Bone marrow (tissue), 2 donors: ENCODE results near the gene PFDN2.

ENCODE experiments used
- DNase-seq, 2 donors: peaks; one replicate each; lab custom pipeline; 2025; lab: John Stamatoyannopoulos, UW

Gene PFDN2

GRCh38 chr1:161099090-161099802 is 18.6 kb downstream of the PFDN2 start:
- DNase-seq: no peak

GRCh38 chr1:161098210-161099068 is 19.4 kb downstream of the PFDN2 start, which contains the start of gene KLHDC9:
Gene KLHDC9 (plus strand): TSS chr1:161098361. CDS start chr1:161098536, 175 bp downstream.
- peak in 1 of 2 donors; percentile 32 for DNase-seq

- DNase-seq: no peak
These were observed 21.3 kb downstream of the PFDN2 start for GRCh38 chr1:161096530-161096929.

- no peak for DNase-seq
These were observed 21.8 kb downstream of the PFDN2 start for GRCh38 chr1:161096015-161096414.

GRCh38 chr1:161095230-161095629 is 22.6 kb downstream of the PFDN2 start:
- DNase-seq: no peak

- no peak for DNase-seq
These were observed 23.4 kb downstream of the PFDN2 start for GRCh38 chr1:161094481-161094880.

- DNase-seq: peak in 1 of 2 donors; percentile 71
These were observed 25.2 kb downstream of the PFDN2 start for GRCh38 chr1:161092621-161093028.

GRCh38 chr1:161091796-161092507 is 25.9 kb downstream of the PFDN2 start:
- DNase-seq: no peak

- DNase-seq: no peak
These were observed 26.7 kb downstream of the PFDN2 start for GRCh38 chr1:161091093-161091492.

GRCh38 chr1:161090617-161091016 is 27.2 kb downstream of the PFDN2 start:
- no peak for DNase-seq

GRCh38 chr1:161089938-161090337 is 27.9 kb downstream of the PFDN2 start:
- no peak for DNase-seq

- no peak for DNase-seq
These were observed 28.4 kb downstream of the PFDN2 start, which contains the start of gene NECTIN4 for GRCh38 chr1:161089251-161089924. Gene NECTIN4 (minus strand): TSS chr1:161089558. CDS start chr1:161089296, 262 bp downstream.

- DNase-seq: no peak
These were observed 29.2 kb downstream of the PFDN2 start for GRCh38 chr1:161088587-161089110.

- DNase-seq: no peak
These were observed 31.4 kb downstream of the PFDN2 start for GRCh38 chr1:161086457-161086856.

- DNase-seq: no peak
These were observed 32.7 kb downstream of the PFDN2 start for GRCh38 chr1:161085165-161085564.

- no peak for DNase-seq
These were observed 33.2 kb downstream of the PFDN2 start for GRCh38 chr1:161084597-161084988.

GRCh38 chr1:161083748-161084596 is 33.9 kb downstream of the PFDN2 start:
- DNase-seq: no peak

- peak in 1 of 2 donors; percentile 69 for DNase-seq
These were observed 34.7 kb downstream of the PFDN2 start for GRCh38 chr1:161082996-161083747.

GRCh38 chr1:161082483-161082882 is 35.4 kb downstream of the PFDN2 start:
- DNase-seq: no peak

- no peak for DNase-seq
These were observed 36.3 kb downstream of the PFDN2 start for GRCh38 chr1:161081519-161081918.
